SKM-1 (cell line): Measurements from ENCODE around the gene SORD.

Experiments used
- DNase-seq: peaks from one replicate; lab custom pipeline; 2025; ENCODE audit not compliant: unreplicated experiment; lab: John Stamatoyannopoulos, UW

The SORD gene

DNA sequence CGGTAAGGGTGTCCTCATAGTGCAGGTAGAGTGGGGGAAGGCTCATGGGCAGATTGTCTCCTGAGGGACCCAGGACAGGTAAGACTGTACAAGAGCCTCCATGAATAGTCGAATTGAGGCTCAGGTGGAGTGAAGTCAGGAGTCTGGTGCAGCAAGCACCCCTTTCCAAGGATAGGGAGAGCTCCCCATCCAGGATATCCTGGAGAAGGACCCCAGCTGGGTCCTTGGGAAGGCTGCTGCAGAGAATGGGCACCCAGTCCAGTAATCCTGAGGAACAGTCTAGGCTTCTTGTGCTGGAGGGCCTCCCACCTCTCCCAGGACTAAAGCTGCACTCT, 91.7 kb downstream of the SORD start:
- DNase-seq = no peak

DNA sequence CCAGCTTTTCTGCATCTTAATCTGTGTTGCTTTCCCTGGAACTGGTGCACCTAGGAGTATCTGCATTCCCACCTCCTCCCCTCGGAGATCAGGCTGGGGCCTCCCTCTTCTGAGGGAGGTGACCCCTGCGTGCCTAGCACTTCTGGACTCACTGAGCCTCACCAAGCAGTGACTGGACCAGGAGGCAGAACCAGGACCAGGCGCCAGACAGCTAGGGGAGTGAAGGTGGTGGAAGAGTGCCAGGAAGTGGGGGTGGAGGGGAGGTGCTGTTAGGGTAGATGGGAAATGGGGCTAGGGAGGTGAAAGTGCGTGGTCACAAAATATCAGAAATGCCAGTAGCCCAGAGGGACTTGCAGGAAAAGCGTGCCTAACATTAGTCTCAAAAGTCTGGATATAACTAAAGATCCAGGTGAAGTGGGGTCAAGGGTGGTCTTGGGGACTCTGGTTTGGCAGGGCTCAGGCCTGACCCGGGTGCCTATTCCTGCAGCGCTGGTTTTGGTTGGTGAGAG, 92.4 kb downstream of the SORD start:
- DNase-seq = no peak

DNA sequence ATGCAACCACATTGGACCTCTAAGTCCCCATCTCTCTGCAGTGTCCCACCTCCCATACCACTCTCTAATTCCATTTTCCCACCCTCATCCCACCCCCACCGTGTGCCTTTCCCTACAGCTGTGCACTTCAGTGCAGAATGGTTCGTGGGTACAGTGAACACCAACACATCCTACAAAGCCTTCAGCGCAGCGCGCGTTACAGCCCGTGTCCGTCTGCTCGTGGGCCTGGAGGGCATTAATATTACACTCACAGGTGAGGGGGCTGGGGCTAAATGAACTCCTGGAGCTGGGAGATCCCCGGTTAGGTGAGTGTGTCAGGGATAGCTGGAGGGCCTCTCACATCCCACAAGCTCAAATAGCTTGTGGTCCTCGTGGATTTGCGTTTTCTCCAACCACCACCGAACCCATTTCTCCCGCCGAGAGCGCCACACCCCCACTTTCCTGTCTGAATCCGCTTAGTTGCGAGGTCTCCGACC, 93.0 kb downstream of the SORD start:
- no peak for DNase-seq

DNA sequence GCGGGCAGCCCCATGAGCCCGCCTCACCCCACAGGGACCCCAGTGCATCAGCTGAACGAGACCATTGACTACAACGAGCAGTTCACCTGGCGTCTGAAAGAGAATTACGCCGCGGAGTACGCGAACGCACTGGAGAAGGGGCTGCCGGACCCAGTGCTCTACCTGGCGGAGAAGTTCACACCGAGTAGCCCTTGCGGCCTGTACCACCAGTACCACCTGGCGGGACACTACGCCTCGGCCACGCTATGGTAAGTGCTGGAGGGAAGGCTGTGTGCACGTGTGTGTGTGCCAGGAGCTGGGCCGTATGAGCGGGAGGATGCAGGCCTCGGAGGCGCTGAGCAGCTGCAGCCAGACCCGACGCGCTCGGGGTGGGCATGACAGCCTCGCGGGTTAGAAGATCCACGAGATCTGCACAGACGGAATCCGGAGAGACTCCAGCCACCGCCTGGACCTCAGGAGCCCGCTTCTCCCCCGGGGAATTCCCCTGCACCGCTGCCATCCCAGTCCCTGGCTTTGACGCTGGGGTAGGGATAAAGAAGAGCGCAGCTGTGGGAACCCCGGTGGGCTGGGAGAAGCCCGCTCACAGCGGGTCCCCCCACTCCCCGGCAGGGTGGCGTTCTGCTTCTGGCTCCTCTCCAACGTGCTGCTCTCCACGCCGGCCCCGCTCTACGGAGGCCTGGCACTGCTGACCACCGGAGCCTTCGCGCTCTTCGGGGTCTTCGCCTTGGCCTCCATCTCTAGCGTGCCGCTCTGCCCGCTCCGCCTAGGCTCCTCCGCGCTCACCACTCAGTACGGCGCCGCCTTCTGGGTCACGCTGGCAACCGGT, 93.7 kb downstream of the SORD start:
- no peak for DNase-seq

DNA sequence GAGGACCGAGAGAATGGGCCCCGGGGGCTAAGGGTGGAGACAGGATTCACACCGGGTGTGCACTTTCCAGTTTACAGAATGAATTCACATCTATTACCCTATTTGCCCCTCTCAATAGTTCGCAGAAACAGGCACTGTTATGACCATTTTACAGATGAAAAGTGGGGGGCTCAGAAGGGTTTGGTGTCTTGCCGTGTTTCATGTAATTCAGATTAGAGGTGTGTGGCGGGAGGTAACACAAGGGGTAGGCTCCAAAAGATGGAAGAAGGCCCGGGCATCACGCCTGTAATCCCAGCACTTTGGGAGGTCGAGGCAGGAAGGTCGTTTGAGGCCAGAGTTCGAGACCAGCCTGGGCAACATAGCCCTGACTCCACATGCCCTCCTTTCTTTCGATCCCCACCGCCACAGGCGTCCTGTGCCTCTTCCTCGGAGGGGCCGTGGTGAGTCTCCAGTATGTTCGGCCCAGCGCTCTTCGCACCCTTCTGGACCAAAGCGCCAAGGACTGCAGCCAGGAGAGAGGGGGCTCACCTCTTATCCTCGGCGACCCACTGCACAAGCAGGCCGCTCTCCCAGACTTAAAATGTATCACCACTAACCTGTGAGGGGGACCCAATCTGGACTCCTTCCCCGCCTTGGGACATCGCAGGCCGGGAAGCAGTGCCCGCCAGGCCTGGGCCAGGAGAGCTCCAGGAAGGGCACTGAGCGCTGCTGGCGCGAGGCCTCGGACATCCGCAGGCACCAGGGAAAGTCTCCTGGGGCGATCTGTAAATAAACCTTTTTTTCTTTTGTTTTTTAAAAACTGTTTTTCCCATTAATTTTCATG, 94.5 kb downstream of the SORD start:
- no peak for DNase-seq

DNA sequence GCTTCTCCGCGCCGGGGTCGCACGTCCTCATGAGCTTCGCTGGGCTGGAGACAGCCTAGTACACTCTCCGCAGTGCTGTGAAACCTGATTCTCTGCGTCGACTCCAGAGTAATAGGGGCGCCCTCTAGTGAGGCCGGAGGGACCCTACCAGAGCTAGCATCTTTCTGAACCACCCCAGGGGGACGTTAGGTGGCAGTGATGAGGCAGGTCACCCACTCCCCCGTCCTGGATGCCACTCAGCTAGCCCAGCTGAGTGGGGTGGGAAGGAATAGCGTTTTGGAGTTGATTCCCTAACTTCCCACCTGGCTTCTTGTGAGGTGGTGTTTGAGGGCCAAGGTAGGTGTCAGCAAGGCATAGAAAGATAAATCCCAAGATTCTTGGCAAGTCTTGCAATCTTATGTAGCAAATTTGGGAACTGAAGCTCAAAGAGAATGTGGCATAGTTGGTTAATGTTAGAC, 95.2 kb downstream of the SORD start:
- peak; percentile 89 for DNase-seq

DNA sequence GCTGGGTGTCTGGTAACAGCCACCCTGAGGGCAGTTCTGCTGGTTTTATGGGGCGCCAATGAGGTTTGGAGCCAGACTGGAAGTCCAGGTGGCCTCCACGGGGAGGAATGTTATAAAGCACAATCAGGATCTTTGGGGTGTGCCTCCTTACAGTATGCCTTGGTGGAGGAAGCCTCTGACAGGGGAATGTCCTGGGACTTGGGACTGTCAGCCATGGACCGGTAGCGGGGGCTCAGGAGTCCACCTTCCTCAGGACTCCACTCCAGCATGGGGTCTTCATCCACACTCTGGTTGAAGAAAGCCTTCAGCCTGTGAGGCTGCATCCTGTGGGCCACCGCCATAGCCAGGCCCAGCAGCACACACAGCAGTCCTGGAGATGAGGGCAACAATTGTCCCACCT, 96.0 kb downstream of the SORD start:
- DNase-seq = no peak

DNA sequence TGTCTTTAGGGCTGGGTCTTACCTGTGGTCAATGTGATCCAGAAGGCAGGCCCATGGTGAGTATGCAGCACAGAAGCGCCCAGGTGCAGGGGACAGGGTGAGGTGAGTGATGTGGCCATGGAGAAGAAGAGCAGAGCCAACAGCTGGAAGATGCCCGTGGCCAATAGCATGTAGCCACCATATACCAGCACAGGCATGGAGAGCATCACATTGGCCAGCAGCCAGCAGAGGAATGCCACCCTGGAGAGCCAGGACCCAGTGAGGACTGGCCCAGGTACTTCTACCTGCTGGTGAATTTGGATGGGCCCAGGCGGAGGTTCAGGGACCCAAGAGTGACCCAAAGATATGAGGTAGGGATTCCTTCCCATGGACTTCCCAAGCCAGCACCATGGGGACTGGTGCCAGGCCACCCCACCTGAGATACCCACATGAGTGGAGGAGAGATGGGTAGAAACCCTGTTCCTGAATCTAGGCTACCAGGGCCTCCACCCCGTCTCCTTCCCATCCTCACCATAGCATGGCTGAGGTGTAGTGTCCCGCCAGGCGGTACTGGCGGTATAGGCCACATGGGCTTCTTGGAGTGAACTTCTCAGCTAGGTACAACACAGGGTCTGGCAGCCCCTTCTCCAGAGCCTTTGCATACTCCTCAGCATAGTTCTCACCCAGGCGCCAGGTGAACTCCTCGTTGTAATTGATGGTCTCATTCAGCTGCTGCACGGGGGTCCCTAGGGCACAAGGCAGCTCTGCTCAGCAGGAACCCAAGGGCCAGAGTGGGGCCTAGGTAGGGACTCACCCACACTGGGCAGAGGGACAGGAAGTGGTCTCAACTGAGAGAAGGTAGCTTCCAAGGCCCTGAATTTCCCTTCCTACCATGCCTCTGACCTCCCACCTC, 97.3 kb downstream of the SORD start:
- no peak for DNase-seq

DNA sequence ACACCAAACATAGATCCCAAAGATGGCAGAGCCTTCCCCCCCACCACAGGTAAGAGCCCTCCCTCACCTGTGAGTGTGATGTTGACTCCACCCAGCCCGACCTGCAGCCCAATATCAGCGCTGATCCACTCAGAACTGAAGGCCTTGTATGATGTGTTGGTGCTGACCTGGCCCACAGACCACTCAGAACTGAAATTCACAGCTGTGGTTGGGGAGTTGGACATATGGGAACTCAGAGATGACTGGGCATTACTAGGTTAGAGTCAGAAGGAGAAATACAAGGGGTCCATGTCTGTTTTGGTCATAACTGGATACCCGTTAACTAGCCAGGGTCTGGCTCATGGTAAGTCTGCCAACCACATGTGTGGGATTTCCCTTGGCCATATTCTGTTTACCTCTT, 98.0 kb downstream of the SORD start:
- DNase-seq = no peak

DNA sequence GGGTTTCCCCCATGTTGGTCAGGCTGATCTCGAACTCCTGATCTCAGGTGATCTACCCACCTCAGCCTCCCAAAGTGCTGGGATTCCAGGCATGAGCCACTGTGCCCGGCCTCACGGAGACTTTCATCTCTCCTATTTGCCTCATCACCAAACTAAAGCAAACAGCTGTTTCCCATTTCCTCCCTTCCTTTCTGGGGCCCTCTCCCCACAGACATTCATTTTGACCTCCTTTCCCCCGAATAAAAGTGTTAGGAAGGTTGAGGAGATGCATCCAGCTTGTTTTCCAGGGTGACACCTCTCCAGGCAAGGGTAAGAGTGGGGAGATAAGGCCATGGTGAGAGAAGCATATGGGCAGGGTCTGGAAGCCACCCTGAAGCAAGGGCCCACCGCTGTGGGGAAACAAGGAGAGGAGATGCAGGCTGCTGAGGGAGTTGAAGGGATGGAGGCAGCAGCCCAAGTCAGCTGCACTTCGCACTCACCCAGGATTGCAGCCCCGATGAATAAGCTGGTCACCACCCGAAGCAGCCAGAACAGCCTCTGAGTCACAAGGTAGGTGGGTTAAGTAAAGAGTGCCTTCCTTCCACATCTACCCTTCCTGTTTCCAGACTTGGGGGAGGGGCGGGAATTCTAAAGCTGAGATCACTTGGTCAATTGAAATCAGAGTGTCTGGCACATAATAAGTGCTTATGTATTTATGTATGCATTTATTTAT, 98.9 kb downstream of the SORD start:
- no peak for DNase-seq

DNA sequence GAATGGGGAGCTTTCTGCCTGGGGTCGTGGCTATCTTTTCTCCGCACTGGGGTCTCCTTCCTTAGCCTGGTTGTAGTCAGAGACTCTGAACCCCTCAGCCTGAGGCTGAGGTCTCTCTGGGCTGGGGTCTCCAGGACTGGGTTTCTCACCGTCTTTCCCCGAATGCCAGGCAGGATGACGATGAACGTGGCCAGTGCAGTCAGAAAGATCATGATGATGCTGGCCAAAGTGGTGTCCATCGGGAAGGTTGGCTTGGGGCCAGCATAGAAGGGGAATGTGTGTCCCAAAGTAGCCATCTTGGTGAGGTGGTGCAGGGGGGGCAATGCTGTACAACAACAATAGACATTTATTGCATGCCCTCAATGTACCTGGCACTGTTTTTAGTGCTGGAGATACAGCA, 99.7 kb downstream of the SORD start:
- DNase-seq = no peak

DNA sequence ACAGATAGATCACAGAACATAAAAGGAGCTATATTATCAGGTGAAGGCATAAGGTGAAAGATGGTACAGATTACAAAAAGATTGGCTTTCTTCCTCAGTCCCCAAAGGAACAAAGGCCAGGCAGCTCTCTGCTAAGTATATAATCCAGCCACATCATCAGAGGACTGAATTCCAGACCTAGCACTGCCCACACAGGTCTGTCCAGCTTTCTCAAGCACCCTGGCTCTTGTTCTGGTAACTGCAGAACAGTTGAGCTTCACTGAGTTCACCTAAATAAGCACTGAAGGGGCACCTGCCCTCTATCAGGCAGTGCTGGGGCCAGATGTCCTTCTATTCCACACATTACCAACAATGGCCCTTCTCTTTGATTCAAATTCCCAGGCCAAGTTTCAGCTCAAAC, 100.4 kb downstream of the SORD start:
- no peak for DNase-seq

DNA sequence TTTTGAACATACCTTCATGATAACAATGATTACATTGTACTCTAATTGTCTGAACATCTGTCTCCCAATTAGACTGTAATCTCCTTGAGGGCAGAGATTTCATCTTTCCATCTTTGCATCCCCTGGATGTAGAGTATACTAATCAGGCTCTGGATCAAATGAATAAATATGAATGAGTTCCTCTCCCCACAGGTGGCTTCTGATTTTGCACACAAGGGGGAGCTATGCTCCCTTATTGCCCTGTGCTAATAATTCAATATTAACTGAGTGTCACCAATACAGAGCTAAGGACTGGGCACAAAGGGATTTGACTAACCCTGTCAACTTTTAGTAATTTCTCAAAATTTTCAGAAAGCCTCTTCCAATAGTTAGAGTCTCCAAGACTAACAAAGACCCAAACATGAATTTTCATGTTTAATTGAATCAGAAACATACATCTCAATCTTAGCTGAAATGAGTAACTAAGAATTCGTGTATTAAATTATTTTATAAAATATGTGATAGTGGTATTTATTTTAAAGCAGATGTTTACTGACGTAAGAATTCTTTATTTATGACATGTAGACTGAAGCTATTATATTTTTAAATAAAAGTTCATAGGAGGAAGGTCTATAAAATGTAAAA, 103.7 kb downstream of the SORD start:
- DNase-seq = no peak
